Urinary bladder (tissue), 4 donors: ENCODE results near the gene UNC13D. TPM values are rescaled to one million over a fixed set of nuclear protein-coding genes. Genes with fewer than 3 reads are reported as not detected.
"Not testable (repeated sequence)": the region's sequence is repeated elsewhere in the genome, so short reads cannot be mapped to it uniquely, and the experiment has no call there.

Source experiments
- DNase-seq: peaks from one replicate; pipeline ENCODE4 v3.0.0-alpha.2; 2015; ENCODE audit errors: extremely low spot score
- H3K27ac ChIP-seq: one replicate; pipeline ENCODE4 v1.5.1; 2013; ENCODE audit warnings: low read depth, mild to moderate bottlenecking, moderate library complexity
- H3K36me3 ChIP-seq: one replicate; pipeline ENCODE4 v1.6.1; 2013; ENCODE audit warnings: mild to moderate bottlenecking, moderate library complexity; ENCODE audit not compliant: insufficient read depth
- H3K4me1 ChIP-seq: one replicate; pipeline ENCODE4 v1.6.1; 2013; ENCODE audit warnings: mild to moderate bottlenecking, moderate library complexity; ENCODE audit not compliant: insufficient read depth
- H3K4me3 ChIP-seq: one replicate; pipeline ENCODE4 v1.5.1; 2013; ENCODE audit warnings: low read depth, low read length
- WGBS: extraction: QIAGEN DNeasy Blood & Tissue Kit; methylation state at CpG from one replicate; pipeline ENCODE4 v1.1.7; 2013; 5-methylcytosine and 5-hydroxymethylcytosine counted together
- polyA plus RNA-seq: library from polyadenylated mRNA; stranded (reverse); fragments of 200-250 nt; gene quantifications from one replicate; pipeline ENCODE4 v1.2.3, GENCODE V29; 2013
- total RNA-seq: library from RNA; depleted of rRNA; stranded (reverse); fragments of >200 nt; gene quantifications from one replicate; pipeline ENCODE4 v1.2.3, GENCODE V29; 2014
- donor health status: healthy with polysubstance abuse.
- donor health status: healthy.

UNC13D gene
- total and polyA plus RNA-seq, 2 donors = 10.6 to 13.0 TPM

GRCh38 chr17:75869282-75870141, 25.3 kb upstream of the UNC13D start:
- WGBS = 23% methylated on average over 23 of the region's 23 CpGs
- no peaks in the 10 kb centered on the region for H3K4me1 ChIP-seq
- H3K27ac ChIP-seq = peak overlapping the region; percentile 67
- no peak for DNase-seq
- H3K4me3 ChIP-seq = no peak overlapping the region
- H3K36me3 ChIP-seq = no peaks in the 10 kb centered on the region

GRCh38 chr17:75868730-75869281, 24.6 kb upstream of the UNC13D start:
- not testable (repeated sequence) for H3K4me3 ChIP-seq, H3K4me1 ChIP-seq, DNase-seq, H3K36me3 ChIP-seq
- WGBS = 76% methylated on average over 12 of the region's 12 CpGs
- peak overlapping the region; percentile 67 for H3K27ac ChIP-seq

- not testable (repeated sequence) for DNase-seq, H3K4me1 ChIP-seq, H3K36me3 ChIP-seq, H3K4me3 ChIP-seq, H3K27ac ChIP-seq
- WGBS = 74% methylated on average over 17 of the region's 17 CpGs
Measured at GRCh38 chr17:75865404-75866188, 21.4 kb upstream of the UNC13D start.

GRCh38 chr17:75864887-75865286, 20.7 kb upstream of the UNC13D start:
- H3K4me1 ChIP-seq, H3K36me3 ChIP-seq, H3K4me3 ChIP-seq, DNase-seq: not testable (repeated sequence)
- WGBS = 69% methylated on average over 4 of the region's 4 CpGs
- H3K27ac ChIP-seq = peak overlapping the region; percentile 46

- H3K4me1 ChIP-seq = no peaks in the 10 kb centered on the region
- H3K36me3 ChIP-seq = no peaks in the 10 kb centered on the region
- WGBS = 10% methylated on average over 8 of the region's 8 CpGs
- H3K27ac ChIP-seq = peak overlapping the region; percentile 46
- H3K4me3 ChIP-seq = no peak overlapping the region
- DNase-seq = peak; percentile 83
Measured at GRCh38 chr17:75864448-75864871, 20.3 kb upstream of the UNC13D start.

- WGBS = 68% methylated on average over 9 of the region's 9 CpGs
Measured at GRCh38 chr17:75861927-75862317, 17.7 kb upstream of the UNC13D start.

GRCh38 chr17:75859358-75859757, 15.2 kb upstream of the UNC13D start:
- H3K4me3 ChIP-seq, H3K27ac ChIP-seq, H3K36me3 ChIP-seq, DNase-seq, H3K4me1 ChIP-seq: not testable (repeated sequence)
- 91% methylated on average over 10 of the region's 10 CpGs for WGBS

More at GRCh38 chr17:75861927-75862317, 17.7 kb upstream of the UNC13D start:
- Histone ChIP-seq H3K4me1 (no peaks in the 10 kb centered on the region), H3K36me3 (no peaks in the 10 kb centered on the region), H3K4me3 (no peak overlapping the region), H3K27ac (no peak overlapping the region)
- no peak for DNase-seq

- H3K4me1 ChIP-seq = no peaks in the 10 kb centered on the region
- no peak for DNase-seq
- WGBS = 1% methylated on average over 23 of the region's 24 CpGs
- H3K4me3 ChIP-seq = peak overlapping the region; percentile 63
- H3K27ac ChIP-seq = peak overlapping the region; percentile 92
- peaks cover under 1% of the 10 kb centered on the region for H3K36me3 ChIP-seq
Measured at GRCh38 chr17:75856062-75856756, 12.0 kb upstream of the UNC13D start.

- Histone ChIP-seq H3K36me3 (peaks cover 5% of the 10 kb centered on the region), H3K4me3 (peak within 1 kb of the TSS; percentile 77), H3K4me1 (no peaks in the 10 kb centered on the region), H3K27ac (peak within 1 kb of the TSS; percentile 92)
- WGBS = under 1% methylated on average over 58 of the region's 58 CpGs
- peak; percentile 100 for DNase-seq
Measured at GRCh38 chr17:75855310-75856061, 11.3 kb upstream of the UNC13D start, which contains the start of gene WBP2. Gene WBP2 (minus strand): TSS chr17:75855335. CDS start chr17:75855297, 38 bp downstream.

- H3K4me3 ChIP-seq = peak overlapping the region; percentile 77
- DNase-seq = no peak
- H3K27ac ChIP-seq = peak overlapping the region; percentile 84
- under 1% methylated on average over 19 of the region's 19 CpGs for WGBS
- peaks cover 5% of the 10 kb centered on the region for H3K36me3 ChIP-seq
- no peaks in the 10 kb centered on the region for H3K4me1 ChIP-seq
Measured at GRCh38 chr17:75854881-75855309, 10.7 kb upstream of the UNC13D start.

GRCh38 chr17:75854101-75854748, 10.0 kb upstream of the UNC13D start:
- Histone ChIP-seq H3K4me1 (no peaks in the 10 kb centered on the region), H3K27ac (peak overlapping the region; percentile 84), H3K4me3 (peak overlapping the region; percentile 77), H3K36me3 (peaks cover 5% of the 10 kb centered on the region)
- no peak for DNase-seq
- WGBS = 23% methylated on average over 7 of the region's 7 CpGs

- DNase-seq = no peak
- no peak overlapping the region for H3K4me3 ChIP-seq
- H3K36me3 ChIP-seq = peaks cover 7% of the 10 kb centered on the region
- H3K27ac ChIP-seq = no peak overlapping the region
- no peaks in the 10 kb centered on the region for H3K4me1 ChIP-seq
- WGBS = 69% methylated on average over 7 of the region's 7 CpGs
Measured at GRCh38 chr17:75853433-75853832, 9.2 kb upstream of the UNC13D start.
